ENCODE measurements around the gene DOCK9.

- TF ChIP-seq CREB1 (IDR thresholded peaks at IDR 0.05) (no peak), CREB1 (CRISPR knock-in tag; IDR thresholded peaks at IDR 0.05) (no peak), BRF2 (IDR thresholded peaks at IDR 0.05; ENCODE audit: borderline replicate concordance, insufficient read depth, insufficient read length) (no peak), ZBTB9 (CRISPR knock-in tag; IDR thresholded peaks at IDR 0.05) (no peak), RAD21 (CRISPR knock-in tag; conservative IDR thresholded peaks at IDR 0.05 in 1 of 2, IDR thresholded peaks at IDR 0.05 in 1 of 2) (no peak), C11orf30 (IDR thresholded peaks at IDR 0.05; ENCODE audit: low read depth) (no peak), EZH2 (IDR thresholded peaks at IDR 0.05; ENCODE audit: borderline replicate concordance, low read depth, low read length) (no peak), HDAC2 (IDR thresholded peaks at IDR 0.05) (no peak), MLX (CRISPR knock-in tag; conservative IDR thresholded peaks at IDR 0.05) (no peak)
Observed at GRCh38 chr13:98989469-98990235, 11.8 kb upstream of the DOCK9 start.

All from K562 (cell line).